Karpas-422 (cell line): ENCODE results near the gene XRCC4. TPM values are rescaled to one million over a fixed set of nuclear protein-coding genes. Genes with fewer than 3 reads are reported as not detected.

Experiments
- DNase-seq: peaks from one replicate; pipeline ENCODE4 v3.0.0-alpha.2; 2015
- H2AFZ ChIP-seq: fragments of 200-600 bp; sonication (generic); 2 replicates; pipeline ENCODE4 v1.6.1; 2014; ENCODE audit warnings: antibody characterized with exemption, low read length, mixed read lengths
- H3K27ac ChIP-seq: fragments of 200-600 bp; sonication (generic); 2 replicates; pipeline ENCODE4 v1.5.1; 2014; ENCODE audit warnings: mild to moderate bottlenecking, low read length, moderate library complexity
- H3K27me3 ChIP-seq: fragments of 200-600 bp; sonication (generic); 2 replicates; pipeline ENCODE4 v1.6.1; 2014; ENCODE audit warnings: low read length, mixed read lengths
- H3K36me3 ChIP-seq: fragments of 200-600 bp; sonication (generic); 2 replicates; pipeline ENCODE4 v1.6.1; 2014; ENCODE audit warnings: low read length, mixed read lengths; ENCODE audit not compliant: insufficient read depth
- H3K4me1 ChIP-seq: fragments of 200-600 bp; sonication (generic); 2 replicates; pipeline ENCODE4 v1.6.1; 2014; ENCODE audit warnings: mild to moderate bottlenecking, low read length, mixed read lengths
- H3K4me2 ChIP-seq: fragments of 200-600 bp; sonication (generic); 2 replicates; pipeline ENCODE4 v1.6.1; 2014; ENCODE audit warnings: low read length, low read depth, mild to moderate bottlenecking; ENCODE audit not compliant: poor library complexity, severe bottlenecking
- H3K4me3 ChIP-seq: fragments of 200-600 bp; sonication (generic); 2 replicates; pipeline ENCODE4 v1.5.1; 2014; ENCODE audit warnings: mild to moderate bottlenecking, antibody characterized with exemption, low read length, mixed read lengths
- H3K79me2 ChIP-seq: fragments of 200-600 bp; sonication (generic); 2 replicates; pipeline ENCODE4 v1.6.1; 2014; ENCODE audit warnings: mild to moderate bottlenecking, low read length, mixed read lengths
- H3K9ac ChIP-seq: fragments of 200-600 bp; sonication (generic); 2 replicates; pipeline ENCODE4 v1.6.0; 2014; ENCODE audit warnings: low read length
- H3K9me2 ChIP-seq: fragments of 200-600 bp; sonication (generic), shearing (Covaris generic); replicated peaks from 2 replicates; pipeline ENCODE4 v1.6.0; 2014; ENCODE audit warnings: mild to moderate bottlenecking, low read length, moderate library complexity; ENCODE audit not compliant: insufficient read depth
- H3K9me3 ChIP-seq: fragments of 300-700, 200-600 bp; sonication (generic); 2 replicates; pipeline ENCODE4 v1.6.1; 2014; ENCODE audit warnings: low read length, mixed read lengths
- H4K20me1 ChIP-seq: fragments of 200-600 bp; sonication (generic); 2 replicates; pipeline ENCODE4 v1.6.1; 2014; ENCODE audit warnings: mild to moderate bottlenecking, antibody characterized with exemption, low read length, low read depth; ENCODE audit not compliant: insufficient read depth
- total RNA-seq: library from RNA; depleted of rRNA; stranded (reverse); fragments of >200 nt; shearing (Covaris generic); gene quantifications from 2 replicates; pipeline ENCODE4 v1.2.3, GENCODE V29; 2014; ENCODE audit warnings: low replicate concordance

XRCC4 gene
- total RNA-seq, 1 experiment from 2014 or later = 22.2 TPM

GRCh38 chr5:83109380-83109779 lies 32.0 kb downstream of the XRCC4 start:
- Histone ChIP-seq H3K4me3 (no peak overlapping the region), H3K79me2 (peaks cover 5% of the 10 kb centered on the region; the same call in 1 of the 2 replicates), H2AFZ (no peak overlapping the region), H3K9ac (no peak overlapping the region), H3K4me2 (no peak overlapping the region), H3K27me3 (no peaks in the 10 kb centered on the region), H4K20me1 (no peaks in the 10 kb centered on the region), H3K9me2 (no peaks in the 10 kb centered on the region), H3K27ac (no peak overlapping the region), H3K36me3 (peaks cover 12% of the 10 kb centered on the region), H3K4me1 (no peaks in the 10 kb centered on the region), H3K9me3 (no peaks in the 10 kb centered on the region; the same call in 1 of the 2 replicates)
- DNase-seq = no peak

- H3K4me3 ChIP-seq = no peak overlapping the region
- H3K4me2 ChIP-seq = no peak overlapping the region
- H3K27me3 ChIP-seq = no peaks in the 10 kb centered on the region
- DNase-seq = no peak
- no peak overlapping the region for H3K27ac ChIP-seq
- no peaks in the 10 kb centered on the region for H3K9me2 ChIP-seq
- no peak overlapping the region for H3K9ac ChIP-seq
- peaks cover 2% of the 10 kb centered on the region; the same call in 1 of the 2 replicates for H3K9me3 ChIP-seq
- H3K4me1 ChIP-seq = no peaks in the 10 kb centered on the region
- peaks cover 31% of the 10 kb centered on the region for H3K36me3 ChIP-seq
- no peaks in the 10 kb centered on the region for H4K20me1 ChIP-seq
- no peaks in the 10 kb centered on the region for H3K79me2 ChIP-seq
- no peak overlapping the region for H2AFZ ChIP-seq
Observed at GRCh38 chr5:83115816-83116215, 38.5 kb downstream of the XRCC4 start.

GRCh38 chr5:83118471-83118870 lies 41.1 kb downstream of the XRCC4 start:
- Histone ChIP-seq H3K4me2 (no peak overlapping the region), H3K9ac (no peak overlapping the region), H3K4me3 (no peak overlapping the region), H3K9me2 (no peaks in the 10 kb centered on the region), H3K27ac (no peak overlapping the region), H4K20me1 (no peaks in the 10 kb centered on the region), H2AFZ (no peak overlapping the region), H3K9me3 (0 out of 2 replicates have a peak, but pooled peaks cover 2% of the 10 kb centered on the region), H3K79me2 (no peaks in the 10 kb centered on the region), H3K4me1 (no peaks in the 10 kb centered on the region), H3K36me3 (peaks cover 22% of the 10 kb centered on the region; the same call in 1 of the 2 replicates), H3K27me3 (no peaks in the 10 kb centered on the region)
- peak; percentile 52 for DNase-seq

- Histone ChIP-seq H3K4me2 (no peak overlapping the region), H2AFZ (no peak overlapping the region), H3K9me3 (0 out of 2 replicates have a peak, but pooled peaks cover 2% of the 10 kb centered on the region), H4K20me1 (no peaks in the 10 kb centered on the region), H3K27ac (no peak overlapping the region), H3K27me3 (no peaks in the 10 kb centered on the region), H3K36me3 (peaks cover 19% of the 10 kb centered on the region; the same call in 1 of the 2 replicates), H3K4me3 (no peak overlapping the region), H3K4me1 (no peaks in the 10 kb centered on the region), H3K9ac (no peak overlapping the region), H3K9me2 (no peaks in the 10 kb centered on the region), H3K79me2 (no peaks in the 10 kb centered on the region)
- DNase-seq = no peak
Observed at GRCh38 chr5:83118976-83119375, 41.6 kb downstream of the XRCC4 start.

- Histone ChIP-seq H3K4me3 (no peak overlapping the region), H3K4me1 (no peaks in the 10 kb centered on the region), H3K9ac (no peak overlapping the region), H3K79me2 (0 out of 2 replicates have a peak, but pooled peaks cover 2% of the 10 kb centered on the region), H3K27me3 (no peaks in the 10 kb centered on the region), H3K9me3 (peaks cover 12% of the 10 kb centered on the region; the same call in 1 of the 2 replicates), H3K9me2 (no peaks in the 10 kb centered on the region), H3K27ac (no peak overlapping the region), H4K20me1 (no peaks in the 10 kb centered on the region), H2AFZ (no peak overlapping the region), H3K36me3 (peaks cover 10% of the 10 kb centered on the region; the same call in 1 of the 2 replicates), H3K4me2 (no peak overlapping the region)
- DNase-seq = no peak
Observed at GRCh38 chr5:83124593-83124992, 47.2 kb downstream of the XRCC4 start.

- peaks cover 10% of the 10 kb centered on the region; the same call in 1 of the 2 replicates for H3K36me3 ChIP-seq
- H3K9ac ChIP-seq = no peak overlapping the region
- H2AFZ ChIP-seq = no peak overlapping the region
- no peaks in the 10 kb centered on the region for H3K9me2 ChIP-seq
- H3K27ac ChIP-seq = no peak overlapping the region
- no peaks in the 10 kb centered on the region for H4K20me1 ChIP-seq
- H3K9me3 ChIP-seq = peaks cover 12% of the 10 kb centered on the region; the same call in 1 of the 2 replicates
- 0 out of 2 replicates have a peak, but pooled peaks cover 2% of the 10 kb centered on the region for H3K79me2 ChIP-seq
- no peaks in the 10 kb centered on the region for H3K27me3 ChIP-seq
- DNase-seq = no peak
- H3K4me2 ChIP-seq = no peak overlapping the region
- H3K4me1 ChIP-seq = no peaks in the 10 kb centered on the region
- H3K4me3 ChIP-seq = no peak overlapping the region
Observed at GRCh38 chr5:83125560-83125959, 48.2 kb downstream of the XRCC4 start.

GRCh38 chr5:83126501-83126900 lies 49.2 kb downstream of the XRCC4 start:
- Histone ChIP-seq H4K20me1 (no peaks in the 10 kb centered on the region), H3K36me3 (peaks cover 10% of the 10 kb centered on the region; the same call in 1 of the 2 replicates), H3K4me1 (no peaks in the 10 kb centered on the region), H3K27me3 (no peaks in the 10 kb centered on the region), H2AFZ (no peak overlapping the region), H3K4me3 (no peak overlapping the region), H3K4me2 (no peak overlapping the region), H3K9me3 (peaks cover 12% of the 10 kb centered on the region; the same call in 1 of the 2 replicates), H3K9ac (no peak overlapping the region), H3K79me2 (0 out of 2 replicates have a peak, but pooled peaks cover 2% of the 10 kb centered on the region), H3K9me2 (no peaks in the 10 kb centered on the region), H3K27ac (no peak overlapping the region)
- no peak for DNase-seq

GRCh38 chr5:83133797-83134196 lies 56.5 kb downstream of the XRCC4 start:
- no peak overlapping the region for H3K27ac ChIP-seq
- peaks cover 3% of the 10 kb centered on the region; the same call in 1 of the 2 replicates for H3K36me3 ChIP-seq
- no peak overlapping the region for H3K4me2 ChIP-seq
- no peak overlapping the region for H2AFZ ChIP-seq
- DNase-seq = no peak
- H3K27me3 ChIP-seq = no peaks in the 10 kb centered on the region
- no peaks in the 10 kb centered on the region for H4K20me1 ChIP-seq
- no peaks in the 10 kb centered on the region for H3K9me3 ChIP-seq
- H3K4me1 ChIP-seq = no peaks in the 10 kb centered on the region
- no peak overlapping the region for H3K4me3 ChIP-seq
- no peaks in the 10 kb centered on the region for H3K9me2 ChIP-seq
- no peaks in the 10 kb centered on the region for H3K79me2 ChIP-seq
- no peak overlapping the region for H3K9ac ChIP-seq
